Adrenal gland (tissue), 5 donors: ENCODE results near the gene SPRY2.

Source experiments
- POLR2A ChIP-seq, 2 donors: fragments of 450-650 bp; IDR thresholded peaks; one replicate each; pipeline ENCODE4 v1.6.1; 2017; ENCODE audit warnings: antibody characterized with exemption in 2 of 2, mild to moderate bottlenecking in 2 of 2, moderate library complexity in 1 of 2
- TF ChIP-seq, protein P1 (sequence below), 6 experiments: fragments of 450-650 bp in 4 of 6; fragments of 200-600 bp in 2 of 6; sonication (generic) in 1 of 6; IDR thresholded peaks; 1 replicate in 5 of 6; 2 replicates in 1 of 6; pipeline versions ENCODE4 v1.5.1 to v1.8.0; 2016 to 2021; ENCODE audit warnings: antibody characterized with exemption in 6 of 6, mild to moderate bottlenecking in 2 of 6, moderate library complexity in 1 of 6
- donor health status: DM: no; HTN: no; CAD: no.

- TF ChIP-seq, protein P1, sequence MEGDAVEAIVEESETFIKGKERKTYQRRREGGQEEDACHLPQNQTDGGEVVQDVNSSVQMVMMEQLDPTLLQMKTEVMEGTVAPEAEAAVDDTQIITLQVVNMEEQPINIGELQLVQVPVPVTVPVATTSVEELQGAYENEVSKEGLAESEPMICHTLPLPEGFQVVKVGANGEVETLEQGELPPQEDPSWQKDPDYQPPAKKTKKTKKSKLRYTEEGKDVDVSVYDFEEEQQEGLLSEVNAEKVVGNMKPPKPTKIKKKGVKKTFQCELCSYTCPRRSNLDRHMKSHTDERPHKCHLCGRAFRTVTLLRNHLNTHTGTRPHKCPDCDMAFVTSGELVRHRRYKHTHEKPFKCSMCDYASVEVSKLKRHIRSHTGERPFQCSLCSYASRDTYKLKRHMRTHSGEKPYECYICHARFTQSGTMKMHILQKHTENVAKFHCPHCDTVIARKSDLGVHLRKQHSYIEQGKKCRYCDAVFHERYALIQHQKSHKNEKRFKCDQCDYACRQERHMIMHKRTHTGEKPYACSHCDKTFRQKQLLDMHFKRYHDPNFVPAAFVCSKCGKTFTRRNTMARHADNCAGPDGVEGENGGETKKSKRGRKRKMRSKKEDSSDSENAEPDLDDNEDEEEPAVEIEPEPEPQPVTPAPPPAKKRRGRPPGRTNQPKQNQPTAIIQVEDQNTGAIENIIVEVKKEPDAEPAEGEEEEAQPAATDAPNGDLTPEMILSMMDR (IDR thresholded peaks at IDR 0.05): no peak
- TF ChIP-seq POLR2A (IDR thresholded peaks at IDR 0.05): no peak
Measured at GRCh38 chr13:80290591-80290990, 50.3 kb downstream of the SPRY2 start.
